ENCODE measurements around the gene INTS7.

INTS7 gene

DNA sequence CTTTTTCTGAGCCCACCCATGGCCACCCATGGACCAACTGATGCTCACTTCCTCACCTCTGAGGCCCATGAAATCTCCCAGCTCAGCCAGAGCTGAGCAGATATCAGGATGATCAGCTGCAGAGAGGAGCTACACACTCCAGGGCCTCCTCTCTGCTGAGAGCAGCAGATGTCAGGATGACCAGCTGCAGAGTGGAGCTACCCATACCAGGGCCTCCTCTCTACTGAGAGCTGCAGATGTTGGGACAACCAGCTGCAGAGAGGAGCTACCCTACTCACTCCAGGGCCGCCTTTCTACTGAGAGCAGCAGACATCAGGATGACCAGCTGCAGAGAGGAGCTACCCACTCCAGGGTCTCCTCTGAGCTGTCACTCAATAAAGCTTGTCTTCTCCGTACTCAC is 133.4 kb downstream of the INTS7 start:
- no peak for DNase-seq

DNA sequence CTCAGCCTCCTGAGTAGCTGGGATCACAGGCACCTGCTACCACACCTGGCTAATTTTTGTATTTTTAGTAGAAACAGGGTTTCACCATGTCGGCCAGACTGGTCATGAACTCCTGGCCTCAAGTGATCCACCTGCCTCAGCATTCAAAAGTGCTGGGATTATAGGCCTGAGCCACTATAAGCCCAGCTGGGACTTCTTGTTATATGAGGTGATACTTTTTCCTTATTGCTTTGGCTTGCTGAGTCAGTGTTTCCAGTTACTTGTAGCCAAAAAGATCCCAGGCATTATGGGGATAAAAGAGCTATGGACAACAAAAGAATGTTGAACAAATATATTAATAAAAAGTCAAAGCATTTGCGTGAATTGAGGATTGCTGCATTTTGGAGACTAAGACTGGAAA is 134.9 kb downstream of the INTS7 start:
- no peak for DNase-seq

- DNase-seq: no peak
Measured at GRCh38 chr1:211896958-211897357, 138.4 kb downstream of the INTS7 start.

DNA sequence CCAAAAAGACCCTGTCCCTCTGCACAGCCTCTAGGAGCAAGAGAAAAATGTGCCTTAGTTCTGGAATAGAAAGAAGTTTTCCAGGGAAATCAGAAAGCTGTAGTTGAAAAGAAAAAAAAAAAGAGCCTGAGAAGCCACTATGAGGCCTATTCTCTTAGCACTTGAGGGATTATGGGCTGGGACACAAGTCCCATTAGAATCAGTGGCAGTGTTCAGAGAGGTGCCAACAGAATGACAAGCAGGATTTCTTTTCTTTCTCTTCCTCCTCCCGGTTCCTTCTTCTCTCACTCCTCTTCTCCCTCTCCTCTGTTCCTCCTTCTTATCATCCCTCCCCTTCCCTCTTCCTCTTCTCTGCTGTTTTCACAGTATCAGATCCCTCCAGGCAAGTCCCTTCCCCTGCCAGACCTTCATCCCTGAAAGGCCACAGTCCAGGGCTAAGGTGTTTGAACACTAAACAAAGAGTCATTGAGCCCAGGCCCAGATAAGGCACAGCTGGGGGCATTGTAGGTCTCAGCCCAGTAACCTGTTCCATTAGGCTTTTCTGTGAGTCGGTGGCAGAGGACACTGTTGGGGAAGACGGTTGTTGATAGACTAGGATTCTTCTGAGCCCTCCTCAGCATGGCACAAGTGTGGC is 140.1 kb downstream of the INTS7 start:
- DNase-seq: no peak

DNA sequence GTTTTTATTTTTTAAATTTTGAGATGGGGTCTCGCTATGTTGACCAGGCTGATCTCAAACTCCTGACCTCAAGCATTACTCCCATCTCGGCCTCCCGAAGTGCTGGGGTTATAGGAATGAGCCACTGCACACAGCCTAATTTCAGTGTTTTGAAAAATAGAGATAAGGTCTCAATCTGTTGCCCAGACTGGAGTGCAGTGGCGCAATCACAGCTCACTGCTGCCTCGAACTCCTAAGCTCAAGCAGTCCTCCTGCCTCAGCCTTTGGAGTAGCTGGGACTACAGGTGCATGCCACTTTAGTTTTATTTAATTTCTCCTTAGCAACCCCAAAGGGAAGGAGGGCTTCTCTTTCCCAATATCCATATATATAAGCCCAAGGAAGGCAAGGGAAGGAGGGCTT is 141.0 kb downstream of the INTS7 start:
- DNase-seq: no peak

DNA sequence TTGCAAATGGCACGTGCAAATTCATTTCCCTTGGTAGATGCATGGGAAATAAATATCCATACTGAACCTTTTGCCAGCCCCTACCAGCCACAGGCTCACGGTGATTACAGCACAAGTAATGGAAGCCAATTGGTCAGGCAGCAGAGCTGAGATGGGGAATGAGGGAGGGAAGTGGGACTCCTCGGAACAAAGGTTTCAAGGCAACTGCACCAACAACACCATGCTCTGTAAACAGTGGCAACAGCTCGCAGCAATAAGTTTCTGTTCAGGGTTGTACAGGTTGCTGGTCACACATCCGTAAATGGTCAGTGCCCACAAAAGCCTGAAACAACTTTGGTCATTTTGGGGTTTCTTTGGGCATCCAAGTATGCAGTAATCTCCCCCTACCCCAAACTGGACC is 142.1 kb downstream of the INTS7 start:
- no peak for DNase-seq

DNA sequence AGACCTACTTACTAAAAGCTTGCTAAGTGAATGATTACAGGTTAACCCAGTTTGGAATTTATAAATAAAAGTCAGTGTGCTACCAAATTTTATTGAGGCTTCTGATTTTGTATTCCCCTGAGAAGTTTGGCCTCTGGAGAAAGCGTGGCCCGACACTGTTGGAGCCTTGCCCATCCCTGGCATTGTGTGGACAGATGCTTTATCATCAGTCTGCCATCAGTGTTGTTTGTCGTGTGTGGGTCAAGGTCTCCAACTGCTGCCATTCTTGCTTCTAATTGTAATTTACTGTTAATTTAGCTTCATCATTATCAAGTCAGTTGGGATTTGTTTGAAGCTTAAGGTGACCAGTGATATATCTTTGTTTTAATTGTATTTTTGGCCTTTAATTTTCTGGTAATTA is 142.8 kb downstream of the INTS7 start:
- DNase-seq: no peak

GRCh38 chr1:211891708-211892107 is 143.6 kb downstream of the INTS7 start:
- DNase-seq: no peak

Measured in activated naive CD4-positive, alpha-beta T cell treated with anti-CD3 and anti-CD28 coated beads, Interleukin-2, amount 50 U/mL, for 16 hours (primary cell).